K562 (cell line): Measurements from ENCODE around the gene CILP. TPM values are rescaled to one million over a fixed set of nuclear protein-coding genes. Genes with fewer than 3 reads are reported as not detected.

Source experiments
- CHCHD3 ChIP-seq: fragments of 250-450 bp; sonication (Bioruptor Pico); IDR thresholded peaks from 2 replicates; pipeline ENCODE4 v2.1.2; 2022; ENCODE audit warnings: mild to moderate bottlenecking
- ESRRA ChIP-seq: fragments of 450-650 bp; IDR thresholded peaks from 2 replicates; pipeline ENCODE4 v1.6.1; 2014; ENCODE audit warnings: low read depth, mild to moderate bottlenecking, moderate library complexity, borderline replicate concordance
- ETV5 ChIP-seq: sonication (generic); formaldehyde crosslinking; IDR thresholded peaks from 2 replicates; pipeline ENCODE4 v1.4.0; 2020; ENCODE audit warnings: low read depth, mild to moderate bottlenecking, missing genetic modification reagents
- FOXK1 ChIP-seq: sonication (generic); formaldehyde crosslinking; IDR thresholded peaks from 2 replicates; pipeline ENCODE4 v1.8.0; 2022; ENCODE audit warnings: missing genetic modification reagents, mild to moderate bottlenecking, borderline replicate concordance
- HMGN3 ChIP-seq: IDR thresholded peaks from 2 replicates; pipeline ENCODE4 v1.6.1; 2011; ENCODE audit warnings: borderline replicate concordance, low read depth, mild to moderate bottlenecking, mixed read lengths, low read length; ENCODE audit not compliant: insufficient read length; ENCODE audit errors: extremely low read depth
- HNRNPK ChIP-seq: fragments of 200-400 bp; formaldehyde crosslinking; IDR thresholded peaks from one replicate; pipeline ENCODE4 v1.6.1; 2018; ENCODE audit warnings: mild to moderate bottlenecking, low read depth, low read length; ENCODE audit not compliant: poor library complexity, severe bottlenecking
- MAFK ChIP-seq: IDR thresholded peaks from 2 replicates; pipeline ENCODE4 v1.6.1; 2011; ENCODE audit warnings: low read length, improper control_type of control experiment
- NR4A1 ChIP-seq, 2 experiments: fragments of 250-450 bp in 1 of 2; fragments of 450-650 bp in 1 of 2; sonication (Bioruptor Pico) in 1 of 2; IDR thresholded peaks; 2 replicates each; pipeline versions ENCODE4 v1.4.0 to v1.6.1; 2016 to 2020; ENCODE audit warnings: mild to moderate bottlenecking in 2 of 2, missing compliant biosample characterization in 1 of 2, missing genetic modification characterization in 1 of 2, moderate library complexity in 1 of 2
- SNRNP70 ChIP-seq: fragments of 200-400 bp; formaldehyde crosslinking; optimal IDR thresholded peaks from 2 replicates; pipeline ENCODE3; 2017; ENCODE audit warnings: low read depth, low read length
- ZNF140 ChIP-seq: fragments of 250-450 bp; sonication (Bioruptor Pico); IDR thresholded peaks from 2 replicates; pipeline ENCODE4 v1.8.0; 2021; ENCODE audit warnings: moderate library complexity, mild to moderate bottlenecking, inconsistent platforms
- ZNF217 ChIP-seq: sonication (generic); formaldehyde crosslinking; IDR thresholded peaks from 2 replicates; pipeline ENCODE4 v1.8.0; 2022; ENCODE audit warnings: mild to moderate bottlenecking, missing genetic modification reagents
- ZNF785 ChIP-seq: fragments of 250-450 bp; sonication (Bioruptor Pico); IDR thresholded peaks from 2 replicates; pipeline ENCODE4 v1.4.0; 2020; ENCODE audit warnings: mild to moderate bottlenecking
- polyA plus RNA-seq, 8 experiments: library from polyadenylated mRNA; depleted of rRNA in 4 of 8; stranded (reverse) in 5 of 8; unstranded in 3 of 8; fragments of >200 nt; fragmentation: Nextera tagmentation in 2 of 8; fragmentation: Illumina TruSeq in 1 of 8; extraction: Ambion mirVana in 2 of 8; extraction: Trizol in 1 of 8; gene quantifications; 2 replicates each; pipeline versions ENCODE4 v1.2.1 to v1.2.3, GENCODE V29; 2011 to 2014; ENCODE audit warnings: inconsistent platforms in 1 of 8, missing spikeins in 1 of 8
- total RNA-seq, 7 experiments: library from RNA; depleted of rRNA in 6 of 7; stranded (reverse); fragments of >200 nt in 6 of 7; fragmentation: Illumina TruSeq in 2 of 7; extraction: Trizol in 2 of 7; gene quantifications; 2 replicates each; pipeline versions ENCODE4 v1.2.1 to v1.2.3, GENCODE V29; 2011 to 2021; ENCODE audit warnings: low replicate concordance in 1 of 7
- TF ChIP-seq, protein P1 (sequence below): fragments of 450-650 bp; formaldehyde crosslinking; conservative IDR thresholded peaks from 2 replicates; pipeline ENCODE4 v1.4.0; 2022; ENCODE audit warnings: mild to moderate bottlenecking, missing genetic modification characterization
- TF ChIP-seq, protein P2 (sequence below), 3 experiments: fragments of 200-800 bp in 1 of 3; sonication (Bioruptor generic) in 1 of 3; sonication (generic) in 1 of 3; formaldehyde crosslinking in 1 of 3; IDR thresholded peaks; 2 replicates each; pipeline versions ENCODE4 v1.6.1 to v1.8.0; 2016 to 2022; ENCODE audit warnings: mild to moderate bottlenecking in 2 of 3, missing compliant biosample characterization in 2 of 3, missing genetic modification characterization in 2 of 3, missing genetic modification reagents in 1 of 3
- TF ChIP-seq, protein P3 (sequence below): fragments of 450-650 bp; IDR thresholded peaks from 2 replicates; pipeline ENCODE4 v1.6.1; 2016; ENCODE audit warnings: low read depth

Gene CILP
- total and polyA plus RNA-seq, 9 of the 15 experiments (the other 6 are each of a cell fraction or from before 2014, with no cell fraction given): 0.03 TPM; not detected in 8

DNA sequence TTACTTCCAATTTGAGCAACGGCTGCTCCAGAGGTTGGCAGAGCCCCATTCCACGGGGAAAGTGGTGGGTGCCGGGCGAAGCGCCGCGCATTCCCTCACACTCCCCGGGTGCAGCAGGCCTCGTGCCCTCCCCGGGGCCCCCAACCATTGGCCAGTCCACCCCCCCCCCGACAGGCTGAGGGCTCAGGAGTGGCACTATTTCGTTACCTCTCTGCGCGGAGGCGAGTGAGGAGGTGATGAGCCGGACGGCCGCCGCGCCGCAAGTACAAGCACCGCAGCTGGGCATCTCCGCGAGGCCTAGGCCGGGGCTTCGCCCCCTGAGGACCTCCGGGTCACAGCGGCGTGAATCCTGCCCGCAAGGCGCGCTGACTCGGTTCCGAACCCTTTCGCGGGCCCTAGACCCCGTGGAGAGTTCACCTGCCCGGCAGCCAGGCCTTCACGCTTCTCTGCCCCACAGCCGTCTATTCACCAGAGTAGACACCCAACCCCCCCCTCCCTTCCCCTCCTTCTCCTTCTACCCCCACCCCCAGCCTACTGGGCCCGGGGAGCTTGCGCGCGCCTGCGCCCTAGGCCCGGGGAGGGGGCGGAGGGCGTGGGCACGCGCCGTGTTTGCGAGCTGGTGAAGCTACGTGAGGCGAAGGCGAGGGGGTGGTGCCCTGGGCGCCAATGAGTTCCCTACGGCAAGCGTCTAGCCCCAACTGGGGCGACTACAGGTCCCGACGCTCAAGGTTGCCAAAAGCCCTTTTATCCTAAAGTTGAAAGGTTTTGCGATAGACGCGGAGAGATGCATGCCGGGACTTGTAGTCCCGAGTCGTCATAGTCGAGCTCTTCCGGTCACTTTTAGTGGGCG, 26.2 kb downstream of the CILP start, which contains the start of gene CLPX (continued):
- TF ChIP-seq ETV5 (CRISPR knock-in tag): peak; percentile 87
- no peak for TF ChIP-seq SNRNP70
- TF ChIP-seq ESRRA: peak; percentile 95
- 0 out of 2 replicates have a peak, but pooled peaks have one; percentile 4 for TF ChIP-seq MAFK
- TF ChIP-seq FOXK1 (CRISPR knock-in tag): no peak
- TF ChIP-seq CHCHD3 (CRISPR knock-in tag): 0 out of 2 replicates have a peak, but pooled peaks have one; percentile 51
- TF ChIP-seq NR4A1 (CRISPR knock-in tag; IDR thresholded peaks at IDR 0.05): no peak
- TF ChIP-seq NR4A1 (tag; IDR thresholded peaks at IDR 0.05): no peak
- TF ChIP-seq ZNF140: no peak
- TF ChIP-seq, protein P1, sequence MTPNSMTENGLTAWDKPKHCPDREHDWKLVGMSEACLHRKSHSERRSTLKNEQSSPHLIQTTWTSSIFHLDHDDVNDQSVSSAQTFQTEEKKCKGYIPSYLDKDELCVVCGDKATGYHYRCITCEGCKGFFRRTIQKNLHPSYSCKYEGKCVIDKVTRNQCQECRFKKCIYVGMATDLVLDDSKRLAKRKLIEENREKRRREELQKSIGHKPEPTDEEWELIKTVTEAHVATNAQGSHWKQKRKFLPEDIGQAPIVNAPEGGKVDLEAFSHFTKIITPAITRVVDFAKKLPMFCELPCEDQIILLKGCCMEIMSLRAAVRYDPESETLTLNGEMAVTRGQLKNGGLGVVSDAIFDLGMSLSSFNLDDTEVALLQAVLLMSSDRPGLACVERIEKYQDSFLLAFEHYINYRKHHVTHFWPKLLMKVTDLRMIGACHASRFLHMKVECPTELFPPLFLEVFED (CRISPR knock-in tag): no peak
- peak; percentile 47 for TF ChIP-seq HNRNPK
- TF ChIP-seq, protein P2, sequence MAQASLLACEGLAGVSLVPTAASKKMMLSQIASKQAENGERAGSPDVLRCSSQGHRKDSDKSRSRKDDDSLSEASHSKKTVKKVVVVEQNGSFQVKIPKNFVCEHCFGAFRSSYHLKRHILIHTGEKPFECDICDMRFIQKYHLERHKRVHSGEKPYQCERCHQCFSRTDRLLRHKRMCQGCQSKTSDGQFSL (CRISPR knock-in tag; IDR thresholded peaks at IDR 0.05): peak; percentile 93
- TF ChIP-seq, protein P2 (tag; IDR thresholded peaks at IDR 0.05): peak in 1 of 2 experiments; percentile 90; a peak in 2 of 4 replicates
- no peak for TF ChIP-seq ZNF217
- TF ChIP-seq, protein P3, sequence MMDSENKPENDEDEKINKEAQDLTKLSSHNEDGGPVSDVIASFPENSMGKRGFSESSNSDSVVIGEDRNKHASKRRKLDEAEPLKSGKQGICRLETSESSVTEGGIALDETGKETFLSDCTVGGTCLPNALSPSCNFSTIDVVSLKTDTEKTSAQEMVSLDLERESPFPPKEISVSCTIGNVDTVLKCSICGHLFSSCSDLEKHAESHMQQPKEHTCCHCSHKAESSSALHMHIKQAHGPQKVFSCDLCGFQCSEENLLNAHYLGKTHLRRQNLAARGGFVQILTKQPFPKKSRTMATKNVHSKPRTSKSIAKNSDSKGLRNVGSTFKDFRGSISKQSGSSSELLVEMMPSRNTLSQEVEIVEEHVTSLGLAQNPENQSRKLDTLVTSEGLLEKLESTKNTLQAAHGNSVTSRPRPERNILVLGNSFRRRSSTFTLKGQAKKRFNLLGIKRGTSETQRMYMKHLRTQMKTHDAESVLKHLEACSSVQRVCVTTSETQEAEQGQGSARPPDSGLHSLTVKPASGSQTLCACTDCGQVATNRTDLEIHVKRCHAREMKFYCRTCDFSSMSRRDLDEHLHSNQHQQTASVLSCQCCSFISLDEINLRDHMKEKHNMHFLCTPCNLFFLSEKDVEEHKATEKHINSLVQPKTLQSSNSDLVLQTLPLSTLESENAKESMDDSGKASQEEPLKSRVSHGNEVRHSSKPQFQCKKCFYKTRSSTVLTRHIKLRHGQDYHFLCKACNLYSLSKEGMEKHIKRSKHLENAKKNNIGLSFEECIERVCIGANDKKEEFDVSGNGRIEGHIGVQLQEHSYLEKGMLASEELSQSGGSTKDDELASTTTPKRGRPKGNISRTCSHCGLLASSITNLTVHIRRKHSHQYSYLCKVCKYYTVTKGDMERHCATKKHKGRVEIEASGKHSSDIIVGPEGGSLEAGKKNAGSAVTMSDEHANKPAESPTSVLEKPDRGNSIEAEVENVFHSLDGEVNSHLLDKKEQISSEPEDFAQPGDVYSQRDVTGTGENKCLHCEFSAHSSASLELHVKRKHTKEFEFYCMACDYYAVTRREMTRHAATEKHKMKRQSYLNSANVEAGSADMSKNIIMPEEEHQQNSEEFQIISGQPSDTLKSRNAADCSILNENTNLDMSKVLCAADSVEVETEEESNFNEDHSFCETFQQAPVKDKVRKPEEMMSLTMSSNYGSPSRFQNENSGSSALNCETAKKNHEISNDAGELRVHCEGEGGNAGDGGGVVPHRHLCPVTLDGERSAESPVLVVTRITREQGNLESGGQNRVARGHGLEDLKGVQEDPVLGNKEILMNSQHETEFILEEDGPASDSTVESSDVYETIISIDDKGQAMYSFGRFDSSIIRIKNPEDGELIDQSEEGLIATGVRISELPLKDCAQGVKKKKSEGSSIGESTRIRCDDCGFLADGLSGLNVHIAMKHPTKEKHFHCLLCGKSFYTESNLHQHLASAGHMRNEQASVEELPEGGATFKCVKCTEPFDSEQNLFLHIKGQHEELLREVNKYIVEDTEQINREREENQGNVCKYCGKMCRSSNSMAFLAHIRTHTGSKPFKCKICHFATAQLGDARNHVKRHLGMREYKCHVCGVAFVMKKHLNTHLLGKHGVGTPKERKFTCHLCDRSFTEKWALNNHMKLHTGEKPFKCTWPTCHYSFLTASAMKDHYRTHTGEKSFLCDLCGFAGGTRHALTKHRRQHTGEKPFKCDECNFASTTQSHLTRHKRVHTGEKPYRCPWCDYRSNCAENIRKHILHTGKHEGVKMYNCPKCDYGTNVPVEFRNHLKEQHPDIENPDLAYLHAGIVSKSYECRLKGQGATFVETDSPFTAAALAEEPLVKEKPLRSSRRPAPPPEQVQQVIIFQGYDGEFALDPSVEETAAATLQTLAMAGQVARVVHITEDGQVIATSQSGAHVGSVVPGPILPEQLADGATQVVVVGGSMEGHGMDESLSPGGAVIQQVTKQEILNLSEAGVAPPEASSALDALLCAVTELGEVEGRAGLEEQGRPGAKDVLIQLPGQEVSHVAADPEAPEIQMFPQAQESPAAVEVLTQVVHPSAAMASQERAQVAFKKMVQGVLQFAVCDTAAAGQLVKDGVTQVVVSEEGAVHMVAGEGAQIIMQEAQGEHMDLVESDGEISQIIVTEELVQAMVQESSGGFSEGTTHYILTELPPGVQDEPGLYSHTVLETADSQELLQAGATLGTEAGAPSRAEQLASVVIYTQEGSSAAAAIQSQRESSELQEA: peak; percentile 90
- no peak for TF ChIP-seq ZNF785 (CRISPR knock-in tag)
- peak; percentile 87 for TF ChIP-seq HMGN3
